DOHH2 (cell line): Measurements from ENCODE around the gene MTR.

Source experiments
- H3F3A ChIP-seq: fragments of 200-600 bp; sonication (generic), shearing (Covaris generic); 2 replicates; pipeline ENCODE4 v1.6.0; 2016; ENCODE audit warnings: antibody characterized with exemption, mild to moderate bottlenecking; ENCODE audit not compliant: control insufficient read depth, insufficient read depth
- H3K27ac ChIP-seq: fragments of 200-600 bp; sonication (generic); 2 replicates; pipeline ENCODE4 v1.5.1; 2014; ENCODE audit warnings: low read depth, mild to moderate bottlenecking, low read length, moderate library complexity
- H3K27me3 ChIP-seq: fragments of 200-600 bp; sonication (generic); 2 replicates; pipeline ENCODE4 v1.6.1; 2014; ENCODE audit warnings: mild to moderate bottlenecking, low read length, mixed read lengths; ENCODE audit not compliant: control insufficient read depth
- H3K36me3 ChIP-seq: fragments of 200-600 bp; sonication (generic); 2 replicates; pipeline ENCODE4 v1.6.1; 2014; ENCODE audit warnings: mild to moderate bottlenecking, low read length, moderate library complexity, mixed read lengths; ENCODE audit not compliant: control insufficient read depth
- H3K4me1 ChIP-seq: fragments of 200-600 bp; sonication (generic); 2 replicates; pipeline ENCODE4 v1.6.1; 2014; ENCODE audit warnings: mild to moderate bottlenecking, low read length, mixed read lengths; ENCODE audit not compliant: control insufficient read depth
- H3K4me2 ChIP-seq: fragments of 200-600 bp; sonication (generic); 2 replicates; pipeline ENCODE4 v1.6.0; 2014; ENCODE audit warnings: mild to moderate bottlenecking, low read length, moderate library complexity
- H3K4me3 ChIP-seq: fragments of 200-600 bp; sonication (generic); 2 replicates; pipeline ENCODE4 v1.5.1; 2014; ENCODE audit warnings: mild to moderate bottlenecking, low read length, mixed read lengths
- H3K79me2 ChIP-seq: fragments of 200-600 bp; sonication (generic); 2 replicates; pipeline ENCODE4 v1.6.1; 2014; ENCODE audit warnings: mild to moderate bottlenecking, low read length, mixed read lengths; ENCODE audit not compliant: control insufficient read depth
- H3K9me2 ChIP-seq: fragments of 200-600 bp; sonication (generic); replicated peaks from 2 replicates; pipeline ENCODE4 v1.6.1; 2014; ENCODE audit warnings: mild to moderate bottlenecking, low read length, mixed read lengths; ENCODE audit not compliant: control insufficient read depth
- H3K9me3 ChIP-seq: fragments of 200-600 bp; sonication (generic); 2 replicates; pipeline ENCODE4 v1.6.1; 2014; ENCODE audit warnings: antibody characterized with exemption, low read length, mixed read lengths; ENCODE audit not compliant: control insufficient read depth, insufficient read depth
- H4K20me1 ChIP-seq: fragments of 200-600 bp; sonication (generic); 2 replicates; pipeline ENCODE4 v1.6.0; 2014; ENCODE audit warnings: low read depth, mild to moderate bottlenecking, antibody characterized with exemption, low read length, moderate library complexity; ENCODE audit not compliant: control insufficient read depth, insufficient read depth
- CTCF ChIP-seq: fragments of 200-600 bp; sonication (generic); IDR thresholded peaks from one replicate; pipeline ENCODE4 v1.5.1; 2014; ENCODE audit warnings: antibody characterized with exemption, mild to moderate bottlenecking, low read depth, low read length; ENCODE audit not compliant: poor library complexity, severe bottlenecking
- EZH2phosphoT487 ChIP-seq: fragments of 200-600 bp; sonication (generic); IDR thresholded peaks from 2 replicates; pipeline ENCODE4 v1.6.1; 2017; ENCODE audit warnings: borderline replicate concordance, mild to moderate bottlenecking, antibody characterized with exemption, low read length, moderate library complexity, mixed read lengths

Gene MTR

GRCh38 chr1:236837897-236838296 is 42.8 kb downstream of the MTR start:
- H3K4me1 ChIP-seq: no peaks in the 10 kb centered on the region
- H3K27ac ChIP-seq: no peak overlapping the region
- H3K9me2 ChIP-seq: no peaks in the 10 kb centered on the region
- no peaks in the 10 kb centered on the region for H3K79me2 ChIP-seq
- H4K20me1 ChIP-seq: no peaks in the 10 kb centered on the region
- H3K4me3 ChIP-seq: no peak overlapping the region
- no peaks in the 10 kb centered on the region for H3K27me3 ChIP-seq
- no peaks in the 10 kb centered on the region for H3K9me3 ChIP-seq
- H3F3A ChIP-seq: no peaks in the 10 kb centered on the region
- peaks cover 83% of the 10 kb centered on the region for H3K36me3 ChIP-seq
- TF ChIP-seq EZH2phosphoT487 (no peak), CTCF (no peak)
- H3K4me2 ChIP-seq: no peak overlapping the region

GRCh38 chr1:236841341-236841740 is 46.2 kb downstream of the MTR start:
- no peaks in the 10 kb centered on the region for H3K4me1 ChIP-seq
- H3K9me3 ChIP-seq: no peaks in the 10 kb centered on the region
- H3F3A ChIP-seq: no peaks in the 10 kb centered on the region
- no peaks in the 10 kb centered on the region for H3K27me3 ChIP-seq
- no peaks in the 10 kb centered on the region for H3K79me2 ChIP-seq
- no peak overlapping the region for H3K27ac ChIP-seq
- peaks cover 85% of the 10 kb centered on the region for H3K36me3 ChIP-seq
- no peaks in the 10 kb centered on the region for H4K20me1 ChIP-seq
- no peak overlapping the region for H3K4me2 ChIP-seq
- TF ChIP-seq CTCF (no peak), EZH2phosphoT487 (no peak)
- H3K9me2 ChIP-seq: no peaks in the 10 kb centered on the region
- H3K4me3 ChIP-seq: no peak overlapping the region

- no peak overlapping the region for H3K4me2 ChIP-seq
- H3K4me3 ChIP-seq: no peak overlapping the region
- H3K27ac ChIP-seq: no peak overlapping the region
- H3F3A ChIP-seq: no peaks in the 10 kb centered on the region
- H3K79me2 ChIP-seq: no peaks in the 10 kb centered on the region
- no peaks in the 10 kb centered on the region for H3K27me3 ChIP-seq
- TF ChIP-seq EZH2phosphoT487: no peak
- TF ChIP-seq CTCF: no peak
- H3K9me3 ChIP-seq: no peaks in the 10 kb centered on the region
- no peaks in the 10 kb centered on the region for H3K9me2 ChIP-seq
- peaks cover 80% of the 10 kb centered on the region for H3K36me3 ChIP-seq
- H3K4me1 ChIP-seq: no peaks in the 10 kb centered on the region
- H4K20me1 ChIP-seq: no peaks in the 10 kb centered on the region
Measured at GRCh38 chr1:236844499-236845271, 49.6 kb downstream of the MTR start.
